Astrocyte (in vitro differentiated cells and primary cell): ENCODE measurements around the gene MEGF8.

Source experiments
- EZH2 ChIP-seq: IDR thresholded peaks from 2 replicates; pipeline ENCODE4 v1.6.1; 2012; ENCODE audit warnings: mild to moderate bottlenecking, low read length, inconsistent platforms; ENCODE audit not compliant: insufficient read depth
- TF ChIP-seq, protein P1 (sequence below): IDR thresholded peaks from 2 replicates; pipeline ENCODE4 v1.5.1; 2011; ENCODE audit warnings: low read depth, mild to moderate bottlenecking, inconsistent platforms, low read length, moderate library complexity; ENCODE audit not compliant: insufficient read depth

GRCh38 chr19:42333975-42334696, 8.7 kb downstream of the MEGF8 start:
- TF ChIP-seq, protein P1, sequence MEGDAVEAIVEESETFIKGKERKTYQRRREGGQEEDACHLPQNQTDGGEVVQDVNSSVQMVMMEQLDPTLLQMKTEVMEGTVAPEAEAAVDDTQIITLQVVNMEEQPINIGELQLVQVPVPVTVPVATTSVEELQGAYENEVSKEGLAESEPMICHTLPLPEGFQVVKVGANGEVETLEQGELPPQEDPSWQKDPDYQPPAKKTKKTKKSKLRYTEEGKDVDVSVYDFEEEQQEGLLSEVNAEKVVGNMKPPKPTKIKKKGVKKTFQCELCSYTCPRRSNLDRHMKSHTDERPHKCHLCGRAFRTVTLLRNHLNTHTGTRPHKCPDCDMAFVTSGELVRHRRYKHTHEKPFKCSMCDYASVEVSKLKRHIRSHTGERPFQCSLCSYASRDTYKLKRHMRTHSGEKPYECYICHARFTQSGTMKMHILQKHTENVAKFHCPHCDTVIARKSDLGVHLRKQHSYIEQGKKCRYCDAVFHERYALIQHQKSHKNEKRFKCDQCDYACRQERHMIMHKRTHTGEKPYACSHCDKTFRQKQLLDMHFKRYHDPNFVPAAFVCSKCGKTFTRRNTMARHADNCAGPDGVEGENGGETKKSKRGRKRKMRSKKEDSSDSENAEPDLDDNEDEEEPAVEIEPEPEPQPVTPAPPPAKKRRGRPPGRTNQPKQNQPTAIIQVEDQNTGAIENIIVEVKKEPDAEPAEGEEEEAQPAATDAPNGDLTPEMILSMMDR = no peak
- TF ChIP-seq EZH2 = no peak
